HG02610 (cell line): Measurements from ENCODE around the gene ACTRT2.

Experiments used
- ATAC-seq: cut with Tn5 transposase; IDR thresholded peaks from one replicate; pipeline ENCODE4 v1.9.1; 2021; ENCODE audit warnings: mild to moderate bottlenecking, moderate library complexity; ENCODE audit not compliant: unreplicated experiment

The ACTRT2 gene

GRCh38 chr1:2983319-2983705 is 38.0 kb upstream of the ACTRT2 start:
- ATAC-seq: no peak

GRCh38 chr1:2983706-2984398 is 37.4 kb upstream of the ACTRT2 start:
- no peak for ATAC-seq

- ATAC-seq: no peak
Observed at GRCh38 chr1:2984399-2985061, 36.7 kb upstream of the ACTRT2 start.

- ATAC-seq: no peak
Observed at GRCh38 chr1:2985067-2985561, 36.2 kb upstream of the ACTRT2 start.

GRCh38 chr1:2985694-2986548 is 35.3 kb upstream of the ACTRT2 start:
- ATAC-seq: no peak

GRCh38 chr1:2986549-2987305 is 34.5 kb upstream of the ACTRT2 start:
- ATAC-seq: no peak

- no peak for ATAC-seq
Observed at GRCh38 chr1:2987773-2988172, 33.5 kb upstream of the ACTRT2 start.

- no peak for ATAC-seq
Observed at GRCh38 chr1:2988256-2988655, 33.0 kb upstream of the ACTRT2 start.

- no peak for ATAC-seq
Observed at GRCh38 chr1:2989185-2989584, 32.1 kb upstream of the ACTRT2 start.

- no peak for ATAC-seq
Observed at GRCh38 chr1:2989976-2990375, 31.3 kb upstream of the ACTRT2 start.

GRCh38 chr1:2990376-2991115 is 30.7 kb upstream of the ACTRT2 start:
- no peak for ATAC-seq

- ATAC-seq: no peak
Observed at GRCh38 chr1:2991753-2992495, 29.3 kb upstream of the ACTRT2 start.

GRCh38 chr1:2998503-2999100 is 22.7 kb upstream of the ACTRT2 start:
- ATAC-seq: no peak

GRCh38 chr1:2999138-2999537 is 22.1 kb upstream of the ACTRT2 start:
- ATAC-seq: no peak

GRCh38 chr1:2999571-2999970 is 21.7 kb upstream of the ACTRT2 start:
- ATAC-seq: no peak

GRCh38 chr1:3000214-3000613 is 21.1 kb upstream of the ACTRT2 start:
- no peak for ATAC-seq

GRCh38 chr1:3000671-3001470 is 20.4 kb upstream of the ACTRT2 start:
- ATAC-seq: no peak
